WTC11 (cell line): ENCODE data around the gene FRYL. TPM values are rescaled to one million over a fixed set of nuclear protein-coding genes. Genes with fewer than 3 reads are reported as not detected.

Experiments
- ATAC-seq: fragments of 200-7000 bp; cut with Tn5 transposase; 2 replicates; pipeline ENCODE4 v1.10.0; 2021; ENCODE audit warnings: mild to moderate bottlenecking, moderate library complexity
- CTCF ChIA-PET: fragments of 300-600 bp; sonication (Branson Sonifier 250); formaldehyde crosslinking; loops from one replicate; lab custom pipeline; 2021; ENCODE audit warnings: antibody characterized with exemption; lab: Charles Lee
- POLR2A ChIA-PET: fragments of 350-600 bp; sonication (Branson Sonifier 250); formaldehyde crosslinking; loops from one replicate; lab custom pipeline; 2021; ENCODE audit warnings: antibody characterized with exemption; lab: Charles Lee
- DNase-seq: peaks from one replicate; pipeline ENCODE4 v3.0.0; 2021; ENCODE audit warnings: low spot score
- H3K27ac Mint-ChIP-seq: 2 replicates; pipeline ENCODE4 v1.8.0; 2021; ENCODE audit warnings: mixed read lengths
- H3K27me3 Mint-ChIP-seq: 2 replicates; pipeline ENCODE4 v1.8.0; 2021; ENCODE audit warnings: low read depth, mild to moderate bottlenecking, moderate library complexity, mixed read lengths
- H3K36me3 Mint-ChIP-seq: 2 replicates; pipeline ENCODE4 v1.8.0; 2021; ENCODE audit warnings: mixed read lengths
- H3K4me1 Mint-ChIP-seq: 2 replicates; pipeline ENCODE4 v1.8.0; 2022; ENCODE audit warnings: mixed read lengths
- H3K4me3 Mint-ChIP-seq: 2 replicates; pipeline ENCODE4 v1.8.0; 2021; ENCODE audit warnings: mild to moderate bottlenecking, moderate library complexity, mixed read lengths
- H3K9me3 Mint-ChIP-seq: 2 replicates; pipeline ENCODE4 v1.8.0; 2021; ENCODE audit warnings: mixed read lengths
- CBFB ChIP-seq: sonication (generic); formaldehyde crosslinking; IDR thresholded peaks from 2 replicates; pipeline ENCODE4 v1.8.1; 2022; ENCODE audit warnings: mild to moderate bottlenecking, low read depth, missing genetic modification reagents
- EMX1 ChIP-seq: fragments of 250-450 bp; sonication (Bioruptor Pico); IDR thresholded peaks from 2 replicates; pipeline ENCODE4 v1.8.0; 2021; ENCODE audit warnings: mild to moderate bottlenecking
- ESRRA ChIP-seq: sonication (generic); formaldehyde crosslinking; IDR thresholded peaks from 2 replicates; pipeline ENCODE4 v1.8.1; 2022; ENCODE audit warnings: mild to moderate bottlenecking, missing genetic modification reagents, borderline replicate concordance
- FOXK1 ChIP-seq: sonication (generic); formaldehyde crosslinking; IDR thresholded peaks from 2 replicates; pipeline ENCODE4 v1.8.0; 2022; ENCODE audit warnings: mild to moderate bottlenecking, moderate library complexity, missing genetic modification reagents
- GABPB1 ChIP-seq: sonication (generic); formaldehyde crosslinking; IDR thresholded peaks from 2 replicates; pipeline ENCODE4 v1.8.1; 2023; ENCODE audit warnings: mild to moderate bottlenecking, missing genetic modification reagents
- GRHL2 ChIP-seq: fragments of 250-450 bp; sonication (Bioruptor Pico); IDR thresholded peaks from 2 replicates; pipeline ENCODE4 v1.8.0; 2022; ENCODE audit warnings: mild to moderate bottlenecking, moderate library complexity; ENCODE audit not compliant: insufficient replicate concordance, severe bottlenecking
- HMGA2 ChIP-seq: fragments of 250-450 bp; sonication (Bioruptor Pico); IDR thresholded peaks from 2 replicates; pipeline ENCODE4 v1.4.0; 2021; ENCODE audit warnings: mild to moderate bottlenecking, moderate library complexity
- IRF2 ChIP-seq: sonication (generic); formaldehyde crosslinking; IDR thresholded peaks from 2 replicates; pipeline ENCODE4 v1.8.0; 2022; ENCODE audit warnings: low read depth, missing genetic modification reagents, borderline replicate concordance
- JAZF1 ChIP-seq: fragments of 250-450 bp; sonication (Bioruptor Pico); IDR thresholded peaks from 2 replicates; pipeline ENCODE4 v1.9.0; 2021; ENCODE audit warnings: moderate library complexity, mild to moderate bottlenecking, inconsistent platforms
- OVOL2 ChIP-seq: fragments of 250-450 bp; sonication (Bioruptor Pico); IDR thresholded peaks from 2 replicates; pipeline ENCODE4 v1.9.0; 2021; ENCODE audit warnings: mild to moderate bottlenecking, borderline replicate concordance
- RELA ChIP-seq: sonication (generic); formaldehyde crosslinking; IDR thresholded peaks from 2 replicates; pipeline ENCODE4 v1.8.1; 2022; ENCODE audit warnings: missing genetic modification reagents, mild to moderate bottlenecking, borderline replicate concordance
- RORB ChIP-seq: fragments of 250-450 bp; sonication (Bioruptor Pico); IDR thresholded peaks from 2 replicates; pipeline ENCODE4 v1.9.0; 2021; ENCODE audit warnings: mild to moderate bottlenecking
- SMAD3 ChIP-seq: sonication (generic); formaldehyde crosslinking; IDR thresholded peaks from 2 replicates; pipeline ENCODE4 v1.8.0; 2022; ENCODE audit warnings: missing genetic modification reagents, mild to moderate bottlenecking, borderline replicate concordance
- SMAD4 ChIP-seq: sonication (generic); formaldehyde crosslinking; IDR thresholded peaks from 2 replicates; pipeline ENCODE4 v1.8.0; 2022; ENCODE audit warnings: mild to moderate bottlenecking, missing genetic modification reagents
- TEAD1 ChIP-seq: sonication (generic); formaldehyde crosslinking; IDR thresholded peaks from 2 replicates; pipeline ENCODE4 v1.8.0; 2022; ENCODE audit warnings: mild to moderate bottlenecking, missing genetic modification reagents
- TP53 ChIP-seq: sonication (generic); formaldehyde crosslinking; IDR thresholded peaks from 2 replicates; pipeline ENCODE4 v1.8.1; 2023; ENCODE audit warnings: mild to moderate bottlenecking, missing genetic modification reagents
- ZNF138 ChIP-seq: sonication (generic); formaldehyde crosslinking; conservative IDR thresholded peaks from 2 replicates; pipeline ENCODE4 v1.8.1; 2022; ENCODE audit warnings: mild to moderate bottlenecking, moderate library complexity, missing genetic modification reagents
- ZNF232 ChIP-seq: sonication (generic); formaldehyde crosslinking; IDR thresholded peaks from 2 replicates; pipeline ENCODE4 v1.8.0; 2022; ENCODE audit warnings: mild to moderate bottlenecking, missing genetic modification reagents
- total RNA-seq: library from RNA; stranded (reverse); gene quantifications from 3 replicates; pipeline ENCODE4 v1.2.3, GENCODE V29; 2021
- TF ChIP-seq, protein P1 (sequence below): sonication (generic); formaldehyde crosslinking; IDR thresholded peaks from 2 replicates; pipeline ENCODE4 v1.8.1; 2022; ENCODE audit warnings: mild to moderate bottlenecking, moderate library complexity, missing genetic modification reagents
- TF ChIP-seq, protein P2 (sequence below): sonication (generic); formaldehyde crosslinking; IDR thresholded peaks from 2 replicates; pipeline ENCODE4 v1.8.1; 2023; ENCODE audit warnings: mild to moderate bottlenecking, moderate library complexity, missing genetic modification reagents
- TF ChIP-seq, protein P3 (sequence below): sonication (generic); formaldehyde crosslinking; conservative IDR thresholded peaks from 2 replicates; pipeline ENCODE4 v1.8.1; 2022; ENCODE audit warnings: mild to moderate bottlenecking, missing genetic modification reagents
- TF ChIP-seq, protein P4 (sequence below): sonication (generic); formaldehyde crosslinking; IDR thresholded peaks from 2 replicates; pipeline ENCODE4 v1.8.0; 2023; ENCODE audit warnings: missing genetic modification reagents
- TF ChIP-seq, protein P5 (sequence below): fragments of 200-600 bp; IDR thresholded peaks from 2 replicates; pipeline ENCODE4 v1.8.0; 2022; ENCODE audit warnings: antibody characterized with exemption
- TF ChIP-seq, protein P6 (sequence below): sonication (generic); formaldehyde crosslinking; IDR thresholded peaks from 2 replicates; pipeline ENCODE4 v1.8.1; 2023; ENCODE audit warnings: mild to moderate bottlenecking, missing genetic modification reagents, moderate library complexity
- TF ChIP-seq, protein P7 (sequence below): sonication (generic); formaldehyde crosslinking; IDR thresholded peaks from 2 replicates; pipeline ENCODE4 v1.8.0; 2022; ENCODE audit warnings: mild to moderate bottlenecking, missing genetic modification reagents
- TF ChIP-seq, protein P8 (sequence below): sonication (generic); formaldehyde crosslinking; IDR thresholded peaks from 2 replicates; pipeline ENCODE4 v1.8.1; 2023; ENCODE audit warnings: mild to moderate bottlenecking, missing genetic modification reagents, moderate library complexity

FRYL gene
- total RNA-seq, 1 experiment from 2014 or later: 38.7 TPM

DNA sequence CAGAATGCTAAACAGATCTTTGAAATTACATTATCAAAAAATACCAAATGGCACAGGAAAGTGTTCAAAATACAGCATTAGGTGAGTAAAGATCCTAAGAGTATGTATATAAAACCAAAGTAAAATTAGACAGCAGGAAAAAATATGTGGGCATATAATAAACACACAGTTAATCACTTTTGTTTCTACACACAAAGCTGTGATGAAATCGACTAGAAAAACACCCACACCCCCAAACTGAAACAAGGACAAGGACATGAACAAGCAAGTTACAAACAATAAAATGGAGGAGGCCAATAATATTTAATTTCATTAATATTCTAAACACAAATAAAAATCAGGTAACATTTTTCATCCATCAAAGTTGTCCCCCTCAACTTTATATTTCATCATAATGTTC lies 143.2 kb downstream of the FRYL start:
- Mint-ChIP-seq H3K4me1 (peaks cover 17% of the 10 kb centered on the region), H3K4me3 (no peak overlapping the region), H3K36me3 (no peaks in the 10 kb centered on the region), H3K27me3 (no peaks in the 10 kb centered on the region), H3K9me3 (no peaks in the 10 kb centered on the region), H3K27ac (no peak overlapping the region)
- ATAC-seq: no peak
- TF ChIP-seq OVOL2 (CRISPR knock-in tag): no peak
- TF ChIP-seq TEAD1 (CRISPR knock-in tag): no peak
- no peak for TF ChIP-seq EMX1 (CRISPR knock-in tag)
- TF ChIP-seq, protein P1, sequence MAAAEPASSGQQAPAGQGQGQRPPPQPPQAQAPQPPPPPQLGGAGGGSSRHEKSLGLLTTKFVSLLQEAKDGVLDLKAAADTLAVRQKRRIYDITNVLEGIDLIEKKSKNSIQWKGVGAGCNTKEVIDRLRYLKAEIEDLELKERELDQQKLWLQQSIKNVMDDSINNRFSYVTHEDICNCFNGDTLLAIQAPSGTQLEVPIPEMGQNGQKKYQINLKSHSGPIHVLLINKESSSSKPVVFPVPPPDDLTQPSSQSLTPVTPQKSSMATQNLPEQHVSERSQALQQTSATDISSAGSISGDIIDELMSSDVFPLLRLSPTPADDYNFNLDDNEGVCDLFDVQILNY: no peak
- no peak for TF ChIP-seq RELA
- TF ChIP-seq IRF2 (CRISPR knock-in tag): no peak
- TF ChIP-seq RORB (CRISPR knock-in tag): no peak
- TF ChIP-seq GRHL2 (CRISPR knock-in tag): no peak
- no peak for TF ChIP-seq JAZF1 (CRISPR knock-in tag)
- TF ChIP-seq SMAD3 (CRISPR knock-in tag): no peak
- no peak for TF ChIP-seq TP53
- TF ChIP-seq ZNF232 (CRISPR knock-in tag): no peak
- no peak for TF ChIP-seq FOXK1 (CRISPR knock-in tag)
- DNase-seq: no peak
- ChIA-PET POLR2A (no interaction called here), CTCF (interaction anchor here (1.4 kb wide), 1 partner anchor 79 kb away, joined by 3 read pairs; no protein-coding TSS in a partner anchor)

DNA sequence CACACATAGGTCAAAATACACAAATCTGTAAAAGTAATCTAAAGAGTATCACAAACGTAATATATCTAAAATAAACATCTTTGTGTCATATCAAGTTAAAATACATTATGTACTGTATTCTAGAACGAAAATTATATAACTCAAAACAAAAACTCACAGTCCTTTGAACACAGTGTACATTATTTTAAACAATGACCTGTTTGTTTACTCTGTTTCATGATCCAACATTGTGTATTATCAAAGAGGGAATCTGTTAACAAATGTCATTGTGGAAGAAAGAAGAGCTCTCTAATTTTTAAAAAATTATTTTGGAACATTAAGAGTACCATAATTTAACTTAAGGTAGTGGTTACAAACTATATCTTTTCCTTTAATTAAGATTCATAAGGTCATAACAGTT lies 144.1 kb downstream of the FRYL start:
- ChIA-PET POLR2A (no interaction called here), CTCF (no interaction called here)
- peaks cover 9% of the 10 kb centered on the region for H3K4me1 Mint-ChIP-seq
- ATAC-seq: no peak
- no peak for DNase-seq
- no peaks in the 10 kb centered on the region for H3K36me3 Mint-ChIP-seq
- H3K27ac Mint-ChIP-seq: no peak overlapping the region
- H3K9me3 Mint-ChIP-seq: no peaks in the 10 kb centered on the region
- no peak overlapping the region for H3K4me3 Mint-ChIP-seq
- no peaks in the 10 kb centered on the region for H3K27me3 Mint-ChIP-seq
- TF ChIP-seq SMAD4 (CRISPR knock-in tag) (no peak), SMAD3 (CRISPR knock-in tag) (no peak), ESRRA (CRISPR knock-in tag) (no peak), HMGA2 (CRISPR knock-in tag) (no peak), ZNF138 (CRISPR knock-in tag) (no peak)
- TF ChIP-seq, protein P2, sequence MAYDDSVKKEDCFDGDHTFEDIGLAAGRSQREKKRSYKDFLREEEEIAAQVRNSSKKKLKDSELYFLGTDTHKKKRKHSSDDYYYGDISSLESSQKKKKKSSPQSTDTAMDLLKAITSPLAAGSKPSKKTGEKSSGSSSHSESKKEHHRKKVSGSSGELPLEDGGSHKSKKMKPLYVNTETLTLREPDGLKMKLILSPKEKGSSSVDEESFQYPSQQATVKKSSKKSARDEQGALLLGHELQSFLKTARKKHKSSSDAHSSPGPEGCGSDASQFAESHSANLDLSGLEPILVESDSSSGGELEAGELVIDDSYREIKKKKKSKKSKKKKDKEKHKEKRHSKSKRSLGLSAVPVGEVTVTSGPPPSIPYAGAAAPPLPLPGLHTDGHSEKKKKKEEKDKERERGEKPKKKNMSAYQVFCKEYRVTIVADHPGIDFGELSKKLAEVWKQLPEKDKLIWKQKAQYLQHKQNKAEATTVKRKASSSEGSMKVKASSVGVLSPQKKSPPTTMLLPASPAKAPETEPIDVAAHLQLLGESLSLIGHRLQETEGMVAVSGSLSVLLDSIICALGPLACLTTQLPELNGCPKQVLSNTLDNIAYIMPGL (CRISPR knock-in tag): no peak
- TF ChIP-seq, protein P3, sequence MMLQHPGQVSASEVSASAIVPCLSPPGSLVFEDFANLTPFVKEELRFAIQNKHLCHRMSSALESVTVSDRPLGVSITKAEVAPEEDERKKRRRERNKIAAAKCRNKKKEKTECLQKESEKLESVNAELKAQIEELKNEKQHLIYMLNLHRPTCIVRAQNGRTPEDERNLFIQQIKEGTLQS: no peak
- TF ChIP-seq, protein P4, sequence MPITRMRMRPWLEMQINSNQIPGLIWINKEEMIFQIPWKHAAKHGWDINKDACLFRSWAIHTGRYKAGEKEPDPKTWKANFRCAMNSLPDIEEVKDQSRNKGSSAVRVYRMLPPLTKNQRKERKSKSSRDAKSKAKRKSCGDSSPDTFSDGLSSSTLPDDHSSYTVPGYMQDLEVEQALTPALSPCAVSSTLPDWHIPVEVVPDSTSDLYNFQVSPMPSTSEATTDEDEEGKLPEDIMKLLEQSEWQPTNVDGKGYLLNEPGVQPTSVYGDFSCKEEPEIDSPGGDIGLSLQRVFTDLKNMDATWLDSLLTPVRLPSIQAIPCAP: no peak

DNA sequence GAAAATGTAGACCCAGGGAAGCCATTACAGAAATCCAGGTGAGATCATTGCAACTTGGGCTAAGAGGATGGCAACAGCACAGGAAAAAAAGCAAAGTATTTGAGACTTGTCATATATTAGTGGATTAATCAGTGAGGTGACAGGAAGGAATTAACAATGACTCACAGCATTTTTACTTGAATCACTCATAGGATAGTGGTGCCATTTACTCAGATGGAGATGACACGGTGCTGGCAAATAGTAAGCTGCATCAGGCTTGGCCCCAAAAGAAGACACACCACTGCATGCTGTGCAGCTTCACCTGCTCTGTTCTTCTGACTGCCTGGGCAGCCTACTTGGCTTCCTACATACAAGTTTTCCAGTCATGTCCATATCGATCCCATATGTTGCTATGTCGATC lies 144.8 kb downstream of the FRYL start:
- H3K36me3 Mint-ChIP-seq: no peaks in the 10 kb centered on the region
- TF ChIP-seq, protein P5, sequence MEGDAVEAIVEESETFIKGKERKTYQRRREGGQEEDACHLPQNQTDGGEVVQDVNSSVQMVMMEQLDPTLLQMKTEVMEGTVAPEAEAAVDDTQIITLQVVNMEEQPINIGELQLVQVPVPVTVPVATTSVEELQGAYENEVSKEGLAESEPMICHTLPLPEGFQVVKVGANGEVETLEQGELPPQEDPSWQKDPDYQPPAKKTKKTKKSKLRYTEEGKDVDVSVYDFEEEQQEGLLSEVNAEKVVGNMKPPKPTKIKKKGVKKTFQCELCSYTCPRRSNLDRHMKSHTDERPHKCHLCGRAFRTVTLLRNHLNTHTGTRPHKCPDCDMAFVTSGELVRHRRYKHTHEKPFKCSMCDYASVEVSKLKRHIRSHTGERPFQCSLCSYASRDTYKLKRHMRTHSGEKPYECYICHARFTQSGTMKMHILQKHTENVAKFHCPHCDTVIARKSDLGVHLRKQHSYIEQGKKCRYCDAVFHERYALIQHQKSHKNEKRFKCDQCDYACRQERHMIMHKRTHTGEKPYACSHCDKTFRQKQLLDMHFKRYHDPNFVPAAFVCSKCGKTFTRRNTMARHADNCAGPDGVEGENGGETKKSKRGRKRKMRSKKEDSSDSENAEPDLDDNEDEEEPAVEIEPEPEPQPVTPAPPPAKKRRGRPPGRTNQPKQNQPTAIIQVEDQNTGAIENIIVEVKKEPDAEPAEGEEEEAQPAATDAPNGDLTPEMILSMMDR: no peak
- TF ChIP-seq, protein P6, sequence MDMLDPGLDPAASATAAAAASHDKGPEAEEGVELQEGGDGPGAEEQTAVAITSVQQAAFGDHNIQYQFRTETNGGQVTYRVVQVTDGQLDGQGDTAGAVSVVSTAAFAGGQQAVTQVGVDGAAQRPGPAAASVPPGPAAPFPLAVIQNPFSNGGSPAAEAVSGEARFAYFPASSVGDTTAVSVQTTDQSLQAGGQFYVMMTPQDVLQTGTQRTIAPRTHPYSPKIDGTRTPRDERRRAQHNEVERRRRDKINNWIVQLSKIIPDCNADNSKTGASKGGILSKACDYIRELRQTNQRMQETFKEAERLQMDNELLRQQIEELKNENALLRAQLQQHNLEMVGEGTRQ: no peak
- TF ChIP-seq GABPB1 (CRISPR knock-in tag) (no peak), CBFB (CRISPR knock-in tag) (no peak)
- TF ChIP-seq, protein P7, sequence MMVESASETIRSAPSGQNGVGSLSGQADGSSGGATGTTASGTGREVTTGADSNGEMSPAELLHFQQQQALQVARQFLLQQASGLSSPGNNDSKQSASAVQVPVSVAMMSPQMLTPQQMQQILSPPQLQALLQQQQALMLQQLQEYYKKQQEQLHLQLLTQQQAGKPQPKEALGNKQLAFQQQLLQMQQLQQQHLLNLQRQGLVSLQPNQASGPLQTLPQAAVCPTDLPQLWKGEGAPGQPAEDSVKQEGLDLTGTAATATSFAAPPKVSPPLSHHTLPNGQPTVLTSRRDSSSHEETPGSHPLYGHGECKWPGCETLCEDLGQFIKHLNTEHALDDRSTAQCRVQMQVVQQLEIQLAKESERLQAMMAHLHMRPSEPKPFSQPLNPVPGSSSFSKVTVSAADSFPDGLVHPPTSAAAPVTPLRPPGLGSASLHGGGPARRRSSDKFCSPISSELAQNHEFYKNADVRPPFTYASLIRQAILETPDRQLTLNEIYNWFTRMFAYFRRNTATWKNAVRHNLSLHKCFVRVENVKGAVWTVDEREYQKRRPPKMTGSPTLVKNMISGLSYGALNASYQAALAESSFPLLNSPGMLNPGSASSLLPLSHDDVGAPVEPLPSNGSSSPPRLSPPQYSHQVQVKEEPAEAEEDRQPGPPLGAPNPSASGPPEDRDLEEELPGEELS (CRISPR knock-in tag): no peak
- TF ChIP-seq, protein P8, sequence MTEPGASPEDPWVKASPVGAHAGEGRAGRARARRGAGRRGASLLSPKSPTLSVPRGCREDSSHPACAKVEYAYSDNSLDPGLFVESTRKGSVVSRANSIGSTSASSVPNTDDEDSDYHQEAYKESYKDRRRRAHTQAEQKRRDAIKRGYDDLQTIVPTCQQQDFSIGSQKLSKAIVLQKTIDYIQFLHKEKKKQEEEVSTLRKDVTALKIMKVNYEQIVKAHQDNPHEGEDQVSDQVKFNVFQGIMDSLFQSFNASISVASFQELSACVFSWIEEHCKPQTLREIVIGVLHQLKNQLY (CRISPR knock-in tag): no peak

More for the DNA sequence above, 144.8 kb downstream of the FRYL start:
- DNase-seq (no peak), ATAC-seq (no peak)
- peaks cover 3% of the 10 kb centered on the region for H3K4me1 Mint-ChIP-seq
- POLR2A ChIA-PET: no interaction called here
- no peaks in the 10 kb centered on the region for H3K9me3 Mint-ChIP-seq
- no peaks in the 10 kb centered on the region for H3K27me3 Mint-ChIP-seq
- CTCF ChIA-PET: interaction anchor here (1.8 kb wide), 1 partner anchor 56 kb away, joined by 3 read pairs; no protein-coding TSS in a partner anchor
- H3K27ac Mint-ChIP-seq: peak overlapping the region; percentile 47; the same call in 1 of the 2 replicates
- no peak overlapping the region for H3K4me3 Mint-ChIP-seq
